Activated B cell treated with CpG ODN at 0.5 μM for 24 hours (primary cell): ENCODE results near the gene SLC38A5. TPM values are rescaled to one million over a fixed set of nuclear protein-coding genes. Genes with fewer than 3 reads are reported as not detected.
A peak's percentile ranks its signal among the peaks of the same experiment; 100 is the strongest.
"Not testable (repeated sequence)": the region's sequence is repeated elsewhere in the genome, so short reads cannot be mapped to it uniquely, and the experiment has no call there.

Experiments used
- ATAC-seq: fragments of 200-7000 bp; cut with Tn5 transposase; one replicate; pipeline ENCODE4 v1.10.0; 2021; ENCODE audit warnings: low read depth, mild to moderate bottlenecking, moderate library complexity
- CTCF ChIA-PET: fragments of 350-600 bp; sonication (Branson Sonifier 250); formaldehyde crosslinking; loops from one replicate; lab custom pipeline; 2021; ENCODE audit warnings: antibody characterized with exemption; lab: Charles Lee
- POLR2A ChIA-PET: fragments of 350-600 bp; sonication (Branson Sonifier 250); formaldehyde crosslinking; loops from one replicate; lab custom pipeline; 2021; ENCODE audit warnings: antibody characterized with exemption; lab: Charles Lee
- DNase-seq: peaks from one replicate; pipeline ENCODE4 v3.0.0; 2022
- H3K27ac Mint-ChIP-seq: one replicate; pipeline ENCODE4 v1.8.0; 2020; ENCODE audit warnings: mixed read lengths
- H3K27me3 Mint-ChIP-seq: one replicate; pipeline ENCODE4 v1.8.0; 2021; ENCODE audit warnings: mixed read lengths
- H3K36me3 Mint-ChIP-seq: one replicate; pipeline ENCODE4 v1.8.0; 2021; ENCODE audit warnings: low read depth, mixed read lengths
- H3K4me1 Mint-ChIP-seq: one replicate; pipeline ENCODE4 v1.8.0; 2021; ENCODE audit warnings: mixed read lengths
- H3K4me3 Mint-ChIP-seq: one replicate; pipeline ENCODE4 v1.8.0; 2020; ENCODE audit warnings: mild to moderate bottlenecking, mixed read lengths
- H3K9me3 Mint-ChIP-seq: one replicate; pipeline ENCODE4 v1.8.0; 2020; ENCODE audit warnings: mixed read lengths
- intact Hi-C: fragments of 100-400 bp; cut with micrococcal nuclease; formaldehyde crosslinking; loops from one replicate; pipeline ENCODE4 v1.15.1; 2024
- total RNA-seq: library from RNA; stranded (reverse); gene quantifications from 2 replicates; pipeline ENCODE4 v1.2.3, GENCODE V29; 2022
- TF ChIP-seq, protein P1 (sequence below): fragments of 200-600 bp; IDR thresholded peaks from one replicate; pipeline ENCODE4 v1.8.0; 2022; ENCODE audit warnings: antibody characterized with exemption, mild to moderate bottlenecking

The SLC38A5 gene
- 23.5 and 28.9 TPM in 2 replicates for total RNA-seq

DNA sequence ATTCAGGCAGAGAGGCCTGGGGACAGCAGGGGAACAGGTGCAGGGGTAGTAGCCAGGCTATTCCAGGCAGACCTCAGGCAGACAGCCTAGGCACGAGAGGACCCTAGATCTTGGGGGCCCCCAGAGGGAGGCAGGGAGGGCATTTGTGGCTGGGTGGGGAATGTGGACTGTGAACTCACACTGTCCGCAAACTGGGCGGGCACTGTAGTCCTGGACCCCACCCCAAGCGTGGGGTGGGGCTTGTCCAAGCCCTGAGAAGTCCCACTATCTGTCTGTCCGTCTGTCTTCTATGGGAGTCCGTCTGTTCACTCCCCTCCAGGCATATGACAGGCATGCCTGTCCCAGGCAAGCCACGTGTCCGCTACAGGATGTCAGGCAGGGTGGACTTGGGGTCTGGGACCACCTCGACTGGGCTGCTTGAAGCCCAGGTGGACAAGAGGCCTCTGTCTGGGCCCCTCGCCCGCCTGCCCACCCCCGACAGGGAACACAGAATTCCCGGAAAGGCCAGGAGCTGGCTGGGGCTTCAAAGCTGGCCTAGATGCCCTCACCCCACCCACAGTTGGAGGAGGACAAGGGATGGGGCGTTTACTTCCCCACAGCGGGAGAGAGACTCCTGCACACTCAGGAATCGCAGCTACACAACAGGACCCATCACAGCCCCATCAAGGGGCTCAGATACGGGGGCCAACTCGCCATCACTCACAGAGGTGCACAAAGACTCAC lies at the start of gene SLC38A5:
Gene SLC38A5, minus strand, starts transcription at position 151 of the 723 bp plus-strand sequence. CDS start 2,336 bp downstream, outside the sequence.
- peaks cover 12% of the 10 kb centered on the region for H3K4me1 Mint-ChIP-seq
- POLR2A ChIA-PET: no interaction called here
- intact Hi-C loops: no loop called here
- peak within 1 kb of the TSS; percentile 91 for H3K4me3 Mint-ChIP-seq
- H3K27me3 Mint-ChIP-seq: no peaks in the 10 kb centered on the region
- TF ChIP-seq, protein P1, sequence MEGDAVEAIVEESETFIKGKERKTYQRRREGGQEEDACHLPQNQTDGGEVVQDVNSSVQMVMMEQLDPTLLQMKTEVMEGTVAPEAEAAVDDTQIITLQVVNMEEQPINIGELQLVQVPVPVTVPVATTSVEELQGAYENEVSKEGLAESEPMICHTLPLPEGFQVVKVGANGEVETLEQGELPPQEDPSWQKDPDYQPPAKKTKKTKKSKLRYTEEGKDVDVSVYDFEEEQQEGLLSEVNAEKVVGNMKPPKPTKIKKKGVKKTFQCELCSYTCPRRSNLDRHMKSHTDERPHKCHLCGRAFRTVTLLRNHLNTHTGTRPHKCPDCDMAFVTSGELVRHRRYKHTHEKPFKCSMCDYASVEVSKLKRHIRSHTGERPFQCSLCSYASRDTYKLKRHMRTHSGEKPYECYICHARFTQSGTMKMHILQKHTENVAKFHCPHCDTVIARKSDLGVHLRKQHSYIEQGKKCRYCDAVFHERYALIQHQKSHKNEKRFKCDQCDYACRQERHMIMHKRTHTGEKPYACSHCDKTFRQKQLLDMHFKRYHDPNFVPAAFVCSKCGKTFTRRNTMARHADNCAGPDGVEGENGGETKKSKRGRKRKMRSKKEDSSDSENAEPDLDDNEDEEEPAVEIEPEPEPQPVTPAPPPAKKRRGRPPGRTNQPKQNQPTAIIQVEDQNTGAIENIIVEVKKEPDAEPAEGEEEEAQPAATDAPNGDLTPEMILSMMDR: no peak
- H3K9me3 Mint-ChIP-seq: no peaks in the 10 kb centered on the region
- CTCF ChIA-PET: no interaction called here
- peaks cover 10% of the 10 kb centered on the region for H3K36me3 Mint-ChIP-seq
- DNase-seq (no peak), ATAC-seq (no peak)
- peak within 1 kb of the TSS; percentile 69 for H3K27ac Mint-ChIP-seq

DNA sequence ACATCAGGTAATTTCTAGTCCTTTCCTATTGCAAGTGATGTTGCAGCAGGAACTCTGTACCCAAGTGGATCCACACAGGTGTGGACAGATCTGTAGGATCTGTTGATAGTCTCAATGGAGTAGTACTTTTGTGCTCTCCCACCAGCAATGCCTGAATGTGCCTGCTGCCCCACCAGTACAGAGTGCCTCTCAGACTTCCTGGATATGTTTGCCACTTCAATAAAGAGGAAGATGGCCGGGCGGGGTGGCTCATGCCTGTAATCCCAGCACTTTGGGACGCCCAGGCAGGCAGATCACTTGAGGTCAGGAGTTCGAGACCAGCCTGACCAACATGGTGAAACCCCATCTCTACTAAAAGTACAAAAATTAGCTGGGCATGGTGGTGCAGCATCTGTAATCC lies 49.4 kb upstream of the SLC38A5 start:
- intact Hi-C loops, ATAC-seq, H3K27ac Mint-ChIP-seq, H3K9me3 Mint-ChIP-seq, H3K36me3 Mint-ChIP-seq, DNase-seq, H3K27me3 Mint-ChIP-seq, H3K4me3 Mint-ChIP-seq, CTCF ChIA-PET: not testable (repeated sequence)
- POLR2A ChIA-PET: interaction anchor here (1.0 kb wide), 1 partner anchor 21 kb away, joined by 3 read pairs; no protein-coding TSS in a partner anchor
- H3K4me1 Mint-ChIP-seq: peaks cover 24% of the 10 kb centered on the region

DNA sequence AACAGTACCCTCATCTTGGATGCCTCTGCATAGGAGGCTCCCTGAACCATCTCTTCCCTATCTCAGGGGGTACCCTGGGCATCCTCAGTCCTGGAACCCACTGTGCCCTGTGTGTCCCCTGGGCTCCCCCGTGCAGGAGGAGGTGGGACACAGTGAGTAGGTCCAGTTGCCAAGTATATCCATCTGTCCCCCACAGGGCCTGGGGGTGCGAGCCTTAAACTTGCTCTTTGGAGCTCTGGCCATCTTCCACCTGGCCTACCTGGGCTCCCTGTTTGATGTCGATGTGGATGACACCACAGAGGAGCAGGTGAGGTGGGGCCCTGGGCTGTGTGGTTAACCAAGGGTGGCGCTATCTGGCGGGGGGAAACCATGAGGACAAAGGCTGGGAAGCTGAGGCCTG lies 46.9 kb upstream of the SLC38A5 start:
- intact Hi-C loops: no loop called here
- TF ChIP-seq, protein P1: no peak
- no peaks in the 10 kb centered on the region for H3K27me3 Mint-ChIP-seq
- no peaks in the 10 kb centered on the region for H3K9me3 Mint-ChIP-seq
- no peak overlapping the region for H3K4me3 Mint-ChIP-seq
- ATAC-seq: no peak
- H3K36me3 Mint-ChIP-seq: peaks cover 5% of the 10 kb centered on the region
- peaks cover 14% of the 10 kb centered on the region for H3K4me1 Mint-ChIP-seq
- H3K27ac Mint-ChIP-seq: no peak overlapping the region
- DNase-seq: no peak
- CTCF ChIA-PET: no interaction called here
- POLR2A ChIA-PET: no interaction called here

DNA sequence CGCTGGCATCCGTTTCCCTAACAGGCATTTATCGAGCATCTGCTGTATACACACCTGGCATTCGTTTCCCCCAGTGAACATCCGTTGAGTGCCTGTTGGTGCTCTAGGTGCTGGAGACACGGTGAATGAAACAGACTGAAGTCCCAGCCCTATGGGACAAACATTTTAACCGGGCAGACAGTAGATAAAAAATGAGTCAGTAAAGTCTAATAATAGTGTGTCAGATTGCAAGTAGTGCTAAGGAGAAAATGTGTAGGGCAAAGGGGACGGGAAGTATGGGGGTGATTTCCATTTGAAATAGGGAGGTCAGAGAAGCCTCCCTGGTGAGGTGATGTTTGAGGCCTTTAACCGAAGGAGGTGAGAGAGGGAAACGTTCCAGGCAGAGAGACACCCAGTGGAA lies 46.2 kb upstream of the SLC38A5 start:
- Mint-ChIP-seq H3K27ac (no peak overlapping the region), H3K36me3 (peaks cover 6% of the 10 kb centered on the region), H3K27me3 (no peaks in the 10 kb centered on the region), H3K9me3 (no peaks in the 10 kb centered on the region), H3K4me1 (peaks cover 10% of the 10 kb centered on the region), H3K4me3 (no peak overlapping the region)
- ATAC-seq (no peak), DNase-seq (no peak)
- intact Hi-C loops: no loop called here
- TF ChIP-seq, protein P1: no peak
- ChIA-PET CTCF (no interaction called here), POLR2A (no interaction called here)

DNA sequence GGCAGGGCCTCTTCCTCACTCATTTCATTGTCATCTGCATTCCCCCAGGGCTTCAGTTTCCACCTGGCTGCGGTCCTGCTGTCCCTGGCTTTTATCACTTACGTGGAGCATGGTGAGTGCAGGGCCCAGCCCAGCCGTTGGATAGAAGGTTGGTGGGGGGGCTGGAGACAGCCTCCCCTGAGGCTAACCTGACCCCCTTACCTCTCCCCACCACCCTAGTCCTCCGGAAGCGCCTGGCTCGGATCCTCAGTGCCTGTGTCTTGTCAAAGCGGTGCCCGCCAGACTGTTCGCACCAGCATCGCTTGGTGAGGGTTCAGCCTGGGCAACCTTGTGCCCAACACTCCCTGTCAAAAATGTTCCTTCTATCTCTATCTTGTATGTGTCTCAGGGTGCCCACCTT lies 45.8 kb upstream of the SLC38A5 start:
- H3K4me1 Mint-ChIP-seq: peaks cover 5% of the 10 kb centered on the region
- TF ChIP-seq, protein P1: no peak
- no peak for ATAC-seq
- ChIA-PET POLR2A (no interaction called here), CTCF (no interaction called here)
- H3K36me3 Mint-ChIP-seq: peaks cover 6% of the 10 kb centered on the region
- no peak overlapping the region for H3K27ac Mint-ChIP-seq
- no peaks in the 10 kb centered on the region for H3K27me3 Mint-ChIP-seq
- intact Hi-C loops: no loop called here
- no peak for DNase-seq
- H3K4me3 Mint-ChIP-seq: no peak overlapping the region
- H3K9me3 Mint-ChIP-seq: no peaks in the 10 kb centered on the region
